M059J (cell line): Measurements from ENCODE around the gene BCAR1. TPM values are rescaled to one million over a fixed set of nuclear protein-coding genes. Genes with fewer than 3 reads are reported as not detected.
A peak's percentile ranks its signal among the peaks of the same experiment; 100 is the strongest.
"Not testable (repeated sequence)": the region's sequence is repeated elsewhere in the genome, so short reads cannot be mapped to it uniquely, and the experiment has no call there.

ENCODE experiments used
- DNase-seq: peaks from one replicate; pipeline ENCODE4 v3.0.0-alpha.2; 2012; ENCODE audit warnings: low read depth
- total RNA-seq: library from RNA; depleted of rRNA; stranded (reverse); fragments of >200 nt; shearing (Covaris generic); gene quantifications from 2 replicates; pipeline ENCODE4 v1.2.3, GENCODE V29; 2014

BCAR1 gene
- total RNA-seq, 1 experiment from 2014 or later: 80.5 TPM

DNA sequence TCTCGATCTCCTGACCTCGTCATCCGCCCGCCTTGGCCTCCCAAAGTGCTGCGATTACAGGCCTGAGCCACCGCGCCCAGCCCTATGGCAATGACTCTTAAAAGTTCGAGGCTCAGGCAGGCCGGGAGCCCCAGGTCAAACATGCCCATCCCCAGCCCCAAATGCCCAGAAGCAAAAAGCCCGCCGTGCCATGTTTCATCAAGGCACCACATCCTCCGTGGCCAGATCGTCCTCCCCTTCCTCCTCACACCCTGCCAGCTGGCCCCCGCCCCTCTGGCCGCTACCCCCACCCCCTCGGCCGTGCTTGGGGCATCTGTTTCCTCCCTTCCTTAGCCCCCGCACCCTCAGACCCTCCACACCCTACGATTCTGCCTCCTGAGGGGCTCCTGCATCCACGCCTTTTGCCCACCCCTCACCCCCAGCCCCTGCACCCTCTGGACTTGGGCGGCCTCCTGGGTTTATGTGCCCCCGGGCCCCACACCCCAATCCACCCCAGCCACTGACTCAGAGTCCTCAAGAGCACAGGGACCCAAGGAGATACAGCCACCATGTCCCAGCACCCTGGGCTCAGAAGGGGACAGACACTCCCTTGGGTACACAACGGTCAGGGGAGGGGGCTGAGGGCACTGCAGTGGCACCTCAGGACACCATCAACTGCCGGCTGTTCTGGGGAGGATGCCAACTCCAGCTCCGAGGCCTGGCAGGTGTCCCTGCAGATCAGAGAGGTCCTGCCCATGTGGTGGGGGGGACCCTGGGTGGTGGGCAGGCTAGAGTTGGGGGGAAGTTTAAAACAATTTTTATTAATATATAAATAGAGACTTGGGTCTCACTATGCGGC is 25.5 kb downstream of the BCAR1 start:
- no peak for DNase-seq

DNA sequence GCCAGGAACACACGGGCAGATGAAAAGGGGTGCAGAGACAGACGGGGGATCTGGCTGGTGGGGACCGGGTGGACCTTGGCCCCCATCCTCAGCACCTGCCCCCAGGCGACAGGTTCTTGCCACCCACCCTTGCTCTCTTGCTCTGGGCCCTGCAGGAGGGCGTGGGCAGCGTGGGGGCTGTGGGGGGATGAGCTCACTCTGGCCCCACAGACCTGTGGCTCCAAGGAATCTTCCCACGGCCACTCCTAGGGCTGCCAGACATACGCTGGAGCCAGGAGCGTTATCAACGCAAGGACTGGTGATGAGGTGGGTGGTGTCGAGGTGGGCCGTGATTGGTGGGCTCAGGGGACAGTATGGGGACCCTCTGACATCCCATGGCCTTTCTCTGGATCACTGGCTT is 26.3 kb downstream of the BCAR1 start:
- peak; percentile 36 for DNase-seq

DNA sequence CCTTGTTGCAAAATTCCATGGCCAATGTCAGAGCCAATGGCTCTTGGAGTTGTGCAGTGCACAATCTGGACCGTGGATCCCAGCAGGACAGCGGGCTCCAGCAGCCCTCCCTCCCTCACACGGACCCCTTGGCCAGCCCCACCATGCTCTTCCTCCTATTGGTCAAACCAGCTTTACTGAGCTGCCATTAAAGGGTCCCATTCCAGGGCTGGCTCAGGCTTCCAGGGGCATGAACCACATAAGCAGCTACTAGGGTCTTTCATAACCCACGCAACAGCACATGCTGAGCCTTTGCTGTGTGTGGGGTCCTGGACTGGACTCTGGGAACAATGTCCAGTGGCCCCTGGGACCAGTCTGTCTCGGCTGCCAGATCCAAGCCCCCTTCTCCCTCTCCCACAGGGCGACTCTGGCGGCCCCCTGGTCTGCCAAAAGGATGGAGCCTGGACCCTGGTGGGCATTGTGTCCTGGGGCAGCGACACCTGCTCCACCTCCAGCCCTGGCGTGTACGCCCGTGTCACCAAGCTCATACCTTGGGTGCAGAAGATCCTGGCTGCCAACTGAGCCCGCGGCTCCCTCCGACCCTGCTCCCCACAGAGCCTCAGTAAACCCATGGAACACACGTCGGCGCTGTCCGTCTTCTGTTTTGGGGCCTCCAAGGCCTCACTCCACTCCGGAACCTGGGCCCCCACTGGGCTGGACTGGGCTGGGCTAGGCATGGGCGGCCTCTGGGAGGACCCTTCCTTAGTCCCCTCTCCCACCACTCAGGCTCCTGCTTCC is 26.9 kb downstream of the BCAR1 start:
- no peak for DNase-seq

DNA sequence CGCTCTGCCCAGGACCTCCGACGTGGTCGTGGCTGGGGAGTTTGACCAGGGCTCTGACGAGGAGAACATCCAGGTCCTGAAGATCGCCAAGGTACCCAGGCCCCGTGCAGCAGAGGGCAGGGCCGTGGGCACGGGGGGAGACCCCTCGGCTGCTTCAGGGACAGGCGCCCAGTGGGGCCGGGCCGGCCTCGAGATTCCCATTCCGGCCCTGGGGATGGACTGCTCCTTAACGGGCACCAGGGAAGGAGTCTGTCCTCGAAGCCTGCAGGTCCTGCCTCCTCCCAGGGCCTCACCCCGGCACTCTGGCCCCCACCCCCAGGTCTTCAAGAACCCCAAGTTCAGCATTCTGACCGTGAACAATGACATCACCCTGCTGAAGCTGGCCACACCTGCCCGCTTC is 28.3 kb downstream of the BCAR1 start:
- not testable (repeated sequence) for DNase-seq

DNA sequence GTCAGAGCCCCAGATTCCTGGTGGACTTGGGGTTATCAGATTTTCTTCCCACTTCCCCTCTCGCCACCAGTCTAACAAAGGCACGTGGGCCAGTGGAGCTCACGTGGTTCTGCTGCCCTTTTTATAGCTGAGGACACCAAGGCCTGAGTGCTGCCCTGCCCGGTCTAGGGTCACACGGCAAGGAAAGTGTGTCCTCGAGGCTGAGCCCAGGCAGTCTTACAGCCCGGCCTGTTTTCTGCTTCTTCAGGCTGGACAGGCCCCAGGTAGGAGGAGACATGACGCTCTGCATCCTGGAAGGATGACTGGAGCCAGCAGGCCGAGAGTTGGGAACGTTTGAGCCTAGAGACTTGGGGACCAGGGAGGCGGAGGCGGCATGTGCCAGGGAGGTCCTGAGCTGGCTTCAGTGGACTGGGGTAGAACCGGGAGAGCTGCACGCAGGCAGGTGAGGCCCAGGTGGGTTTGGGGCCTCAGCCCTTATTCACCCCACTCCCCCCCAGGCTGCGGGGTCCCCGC is 29.1 kb downstream of the BCAR1 start:
- no peak for DNase-seq

DNA sequence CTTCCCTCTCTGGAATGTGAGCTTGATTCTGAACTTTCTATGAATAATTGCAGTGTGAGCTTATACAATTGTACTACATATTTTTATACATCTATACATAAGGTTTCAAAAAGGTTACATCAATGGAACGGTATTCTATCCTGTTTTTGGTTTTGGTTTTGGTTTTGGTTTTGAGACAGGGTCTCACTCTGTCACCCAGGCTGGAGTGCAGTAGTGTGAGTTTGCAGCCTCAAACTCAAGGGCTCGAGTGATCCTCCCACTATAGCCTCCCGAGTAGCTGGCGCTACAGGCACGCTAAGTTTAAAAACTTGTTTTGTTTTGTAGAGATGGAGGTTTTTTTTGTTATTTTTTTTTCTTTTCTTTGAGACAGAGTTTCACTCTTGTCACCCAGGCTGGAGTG is 31.6 kb downstream of the BCAR1 start:
- no peak for DNase-seq

DNA sequence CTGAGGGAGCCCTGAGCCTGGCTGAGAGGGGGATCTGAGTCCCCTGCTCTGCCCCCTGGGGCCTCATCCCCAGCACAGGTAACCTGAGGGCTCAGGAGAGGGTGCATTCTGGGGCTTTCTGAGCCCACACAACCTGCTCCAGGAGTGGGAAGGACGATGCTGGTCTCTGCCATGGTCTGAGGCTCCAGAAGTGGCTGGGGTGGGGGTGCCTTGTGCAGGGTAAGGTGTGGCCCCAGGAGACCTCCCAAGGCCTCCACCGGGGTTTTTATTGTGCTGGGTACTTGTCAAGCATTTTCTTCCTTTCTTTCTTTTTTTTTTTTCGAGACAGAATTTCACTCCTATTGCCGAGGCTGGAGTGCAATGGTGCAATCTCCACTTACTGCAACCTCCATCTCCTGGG is 32.3 kb downstream of the BCAR1 start:
- no peak for DNase-seq

DNA sequence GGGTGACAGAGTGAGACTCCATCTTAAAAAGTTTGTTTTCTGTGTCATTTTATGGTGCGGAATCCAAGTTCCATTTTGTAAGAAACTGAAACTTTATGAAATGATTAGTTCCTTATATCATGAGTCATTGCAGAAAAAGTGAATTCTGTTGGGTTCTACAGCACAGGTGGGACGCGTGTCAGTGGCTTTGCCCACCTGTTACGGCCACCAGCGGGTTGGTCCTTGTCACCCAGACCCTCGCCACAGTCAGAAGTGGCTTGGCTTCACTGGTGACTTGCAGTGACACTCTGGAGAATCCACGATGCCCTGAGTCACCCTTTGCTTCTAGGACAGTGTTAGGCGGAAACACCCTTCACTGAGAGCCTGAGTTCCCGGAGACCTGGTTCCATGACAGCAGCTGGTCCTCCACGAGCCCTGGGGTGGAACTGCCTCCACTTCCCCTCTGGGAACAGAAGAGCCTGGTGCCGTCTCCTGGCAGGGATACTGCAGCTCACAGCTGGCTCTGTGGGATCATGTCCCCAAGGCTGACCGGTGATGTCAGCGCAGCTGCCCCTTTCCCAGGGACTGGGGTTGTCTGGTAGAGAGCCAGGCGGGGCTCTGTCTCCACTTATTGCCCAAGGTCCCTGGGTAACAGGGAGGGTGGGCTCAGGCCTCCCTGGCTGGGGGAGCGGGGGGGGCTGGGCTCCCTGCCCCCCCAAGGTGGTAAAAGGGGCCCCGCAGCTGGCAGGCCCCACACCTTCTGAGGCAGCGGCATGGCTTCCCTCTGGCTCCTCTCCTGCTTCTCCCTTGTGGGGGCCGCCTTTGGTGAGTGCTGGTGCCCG is 33.0 kb downstream of the BCAR1 start, which contains the start of gene CTRB1:
TSS of gene CTRB1 (plus strand) at position 733 of the 821 bp plus-strand sequence. CDS start at position 753, 20 bp downstream.
- DNase-seq: no peak

DNA sequence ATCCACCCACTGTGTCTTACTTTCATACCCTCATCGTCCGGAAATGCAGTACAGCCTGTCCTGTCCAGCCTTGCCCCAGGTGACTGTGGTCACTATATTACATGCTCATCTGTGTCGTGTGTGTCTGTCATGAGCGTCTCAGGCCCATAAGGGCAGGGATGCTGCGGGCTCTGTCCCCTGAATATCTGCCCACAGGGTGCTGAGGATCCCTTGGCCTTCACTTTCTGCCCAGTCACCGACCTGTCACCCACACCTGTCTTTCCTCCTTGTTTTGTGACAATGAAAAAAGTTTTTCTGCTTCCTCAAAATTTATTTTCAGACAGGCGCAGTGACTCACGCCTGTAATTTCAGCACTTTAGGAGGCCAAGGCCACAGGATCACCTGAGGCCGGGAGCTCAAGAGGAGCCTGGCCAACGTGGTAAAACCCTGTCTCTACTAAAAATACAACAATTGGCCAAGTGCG is 34.0 kb downstream of the BCAR1 start:
- DNase-seq: no peak

DNA sequence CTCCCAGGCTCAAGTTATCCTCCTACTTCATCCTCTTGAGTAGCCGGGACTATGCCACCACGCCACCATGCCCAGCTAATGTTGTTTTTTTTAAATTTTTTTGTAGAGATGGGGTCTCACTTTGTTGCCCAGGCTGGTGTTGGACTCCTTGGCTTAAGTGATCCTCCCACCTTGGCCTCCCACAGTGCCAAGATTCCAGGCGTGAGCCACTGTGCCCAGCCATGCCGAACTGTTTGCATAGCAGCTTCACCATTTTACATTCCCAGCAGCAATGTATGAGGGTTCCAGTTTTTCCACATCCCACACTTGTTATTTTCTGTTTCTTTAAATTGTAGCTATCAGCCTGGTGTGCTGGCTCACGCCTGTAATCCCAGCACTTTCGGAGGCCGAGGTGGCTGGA is 34.8 kb downstream of the BCAR1 start:
- DNase-seq: no peak

DNA sequence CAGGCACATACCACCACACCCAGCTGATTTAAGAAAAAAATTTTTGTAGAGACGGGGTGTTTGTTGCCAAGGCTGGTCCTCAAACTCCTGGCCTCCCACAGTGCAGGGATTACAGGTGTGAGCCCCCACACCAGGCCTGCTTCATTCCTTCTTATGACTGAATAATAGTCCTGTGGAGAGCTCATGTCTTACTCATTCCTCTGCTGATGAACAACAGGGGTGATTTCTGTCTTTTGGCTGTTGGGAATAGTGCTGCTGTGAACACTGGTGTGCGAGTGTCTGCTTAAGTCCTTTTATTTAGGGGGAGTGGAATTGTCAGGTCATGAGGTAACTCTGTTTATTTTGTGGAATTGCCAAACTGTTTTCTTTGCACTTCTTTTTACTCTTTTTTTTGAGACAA is 35.3 kb downstream of the BCAR1 start:
- no peak for DNase-seq

DNA sequence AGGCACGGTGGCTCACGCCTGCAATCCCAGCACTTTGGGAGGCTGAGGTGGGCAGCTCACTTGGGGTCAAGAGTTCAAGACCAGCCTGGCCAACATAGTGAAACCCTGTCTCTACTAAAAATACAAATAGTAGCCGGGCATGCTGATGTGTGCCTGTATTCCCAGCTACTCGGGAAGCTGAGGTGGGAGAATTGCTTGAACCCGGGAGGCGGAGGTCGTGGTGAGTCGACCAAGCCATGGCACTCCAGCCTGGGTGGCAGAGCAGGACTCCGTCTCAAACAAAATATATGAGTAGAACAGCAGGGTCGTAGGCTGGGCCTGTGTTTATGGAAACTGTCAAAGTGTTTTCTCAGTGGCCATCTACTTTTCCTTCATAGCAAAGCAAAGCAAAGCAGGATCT is 40.1 kb downstream of the BCAR1 start:
- not testable (repeated sequence) for DNase-seq

DNA sequence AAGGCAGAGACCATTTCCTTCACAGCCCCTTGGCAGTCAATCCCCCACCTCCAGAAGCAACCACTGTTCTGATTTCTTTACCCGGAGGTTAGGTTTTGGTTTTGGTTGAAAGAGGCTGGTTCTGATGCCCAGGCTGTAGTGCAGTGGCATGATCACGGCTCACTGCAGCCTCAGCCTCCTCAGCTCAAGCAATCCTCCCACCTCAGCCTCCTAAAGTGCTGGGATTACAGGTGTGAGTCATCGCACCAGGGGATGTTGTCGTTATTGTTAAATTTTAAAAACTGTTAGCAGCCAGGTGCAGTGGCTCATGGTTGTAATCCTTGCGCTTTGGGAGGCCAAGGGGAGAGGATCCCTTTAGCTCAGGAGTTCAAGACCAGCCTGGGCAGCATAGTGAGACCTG is 41.5 kb downstream of the BCAR1 start:
- DNase-seq: no peak

DNA sequence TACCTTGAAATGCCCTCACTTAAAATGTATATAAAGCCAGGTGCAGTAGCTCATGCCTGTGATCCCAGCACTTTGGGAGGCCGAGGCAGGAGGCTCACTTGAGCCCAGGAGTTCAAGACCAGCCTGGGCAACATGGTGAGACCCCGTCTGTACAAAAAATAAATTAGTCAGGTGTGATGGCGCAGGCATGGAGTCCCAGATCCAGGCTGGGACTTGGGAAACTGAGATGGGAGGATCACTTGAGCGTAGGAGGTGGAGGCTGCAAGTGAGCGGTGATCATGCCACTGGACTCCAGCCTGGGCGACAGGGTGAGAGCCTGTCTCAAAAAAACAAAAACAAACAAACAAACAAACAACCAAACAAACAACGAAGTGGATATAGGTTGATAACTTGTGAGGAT is 41.9 kb downstream of the BCAR1 start:
- not testable (repeated sequence) for DNase-seq

DNA sequence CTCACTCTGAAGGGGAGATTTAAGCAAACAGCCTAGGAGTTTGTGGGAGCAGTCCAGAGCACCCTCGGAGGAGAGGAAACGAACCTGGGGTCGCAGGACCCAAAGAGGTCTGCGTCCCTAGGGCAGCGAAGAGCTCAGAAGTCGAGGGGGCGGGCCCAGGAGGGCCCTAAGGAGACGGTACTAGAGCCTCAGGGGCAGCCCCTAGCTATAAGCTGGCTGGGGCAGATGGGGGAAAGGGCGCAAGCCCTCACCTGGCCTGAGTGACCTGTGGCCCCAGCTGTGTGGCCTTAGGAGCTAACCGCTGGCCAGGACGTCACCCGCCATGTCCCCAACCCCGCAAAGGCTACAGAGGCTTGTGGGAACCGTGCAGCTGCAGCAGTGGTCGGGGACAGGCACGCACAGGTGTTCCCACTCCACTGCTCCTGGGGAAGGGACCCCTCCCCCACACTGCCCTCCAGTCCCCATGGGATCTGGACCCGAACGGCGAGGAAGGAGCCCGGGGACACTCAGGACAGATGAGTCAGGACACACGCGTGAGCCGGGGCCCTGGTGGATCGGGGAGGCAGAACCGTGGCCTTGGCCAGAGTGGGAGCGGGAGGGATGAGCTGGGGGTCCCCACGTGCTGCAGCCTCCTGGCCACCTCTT is 42.4 kb downstream of the BCAR1 start:
- no peak for DNase-seq

DNA sequence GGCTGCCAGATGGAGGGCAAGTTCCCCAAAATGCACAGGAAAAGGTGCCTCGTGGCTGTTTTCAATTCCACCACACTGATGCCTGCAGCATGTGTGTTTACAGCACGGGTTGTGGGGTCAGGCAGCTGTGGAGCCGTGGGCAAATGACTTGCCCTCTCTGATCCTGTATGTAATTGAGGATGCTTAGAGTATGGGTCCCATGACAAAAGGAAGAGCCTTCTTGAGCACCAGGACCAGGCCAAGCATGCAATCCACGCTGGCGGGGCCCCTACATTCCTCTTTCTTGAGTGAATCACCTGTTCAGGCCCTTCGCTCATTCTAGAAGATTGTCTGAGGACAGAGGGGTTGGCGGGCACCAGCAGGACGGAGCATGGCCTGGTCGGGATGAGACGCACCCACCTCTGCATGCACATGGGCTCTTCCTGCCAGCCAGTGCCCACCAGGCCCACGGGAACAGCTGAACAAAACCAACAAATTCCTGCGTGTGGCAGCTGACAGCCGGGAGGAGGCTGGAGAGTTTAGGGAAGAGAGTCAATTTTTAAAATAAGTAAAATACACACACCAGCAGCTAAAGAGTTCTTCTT is 43.1 kb downstream of the BCAR1 start:
- no peak for DNase-seq

DNA sequence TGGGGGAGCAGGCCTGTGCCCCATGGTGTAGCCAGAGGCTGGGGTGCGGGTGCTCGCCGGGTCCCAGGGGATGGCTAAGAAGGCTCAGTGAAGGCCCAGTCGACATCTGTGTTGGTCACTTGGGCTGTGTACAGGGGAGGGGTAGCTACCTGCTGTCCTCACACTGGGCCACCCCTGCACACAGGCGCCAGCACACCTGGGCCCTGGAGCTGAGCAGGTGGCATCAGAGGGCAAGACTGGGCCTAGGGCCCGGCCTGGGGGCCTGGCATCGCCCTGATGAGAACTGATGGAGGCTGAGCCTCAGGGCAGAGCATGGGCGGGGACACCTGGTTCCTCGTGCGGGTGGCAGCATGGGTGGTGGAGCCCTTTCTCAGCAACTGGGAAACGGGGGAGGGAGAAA is 43.6 kb downstream of the BCAR1 start:
- no peak for DNase-seq

DNA sequence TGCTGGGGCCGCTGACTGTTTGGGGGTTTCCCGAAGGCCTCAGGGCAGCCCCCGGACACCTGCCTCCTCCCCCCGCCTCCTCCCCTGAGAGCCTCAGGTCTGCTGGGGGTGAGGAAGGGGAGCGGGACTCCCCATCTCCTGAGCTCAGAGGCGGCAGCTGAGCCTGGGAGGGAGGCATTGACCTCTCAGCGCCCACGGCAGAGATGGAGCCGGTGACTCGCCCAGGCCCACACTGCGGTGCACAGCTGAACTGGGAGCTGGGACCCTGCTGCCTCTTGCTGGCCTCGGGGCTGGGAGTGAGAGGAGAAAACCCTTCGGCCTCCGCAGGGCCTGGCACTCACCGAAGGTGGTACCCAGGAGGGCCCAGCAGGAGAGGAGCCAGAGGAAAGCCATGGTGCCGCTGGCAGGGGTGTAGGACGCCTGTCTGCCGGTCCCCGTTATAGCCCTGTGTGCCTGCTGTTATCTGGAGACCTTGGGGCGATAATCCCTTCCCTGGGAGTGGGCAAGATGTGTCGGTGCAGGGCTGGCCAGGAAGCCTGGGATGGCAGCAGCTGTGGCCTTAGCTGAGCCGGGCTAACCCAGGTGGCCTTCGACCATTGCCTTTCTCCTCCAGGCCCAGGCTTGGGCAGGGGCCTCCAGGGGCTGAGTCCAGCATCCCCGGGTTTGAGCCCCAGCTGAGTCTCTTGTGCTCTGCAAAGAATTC is 44.5 kb downstream of the BCAR1 start, which contains the start of gene CTRB2:
TSS of gene CTRB2 (minus strand) at position 413 of the 703 bp plus-strand sequence. CDS start at position 393, 20 bp downstream.
- DNase-seq: peak; percentile 13

DNA sequence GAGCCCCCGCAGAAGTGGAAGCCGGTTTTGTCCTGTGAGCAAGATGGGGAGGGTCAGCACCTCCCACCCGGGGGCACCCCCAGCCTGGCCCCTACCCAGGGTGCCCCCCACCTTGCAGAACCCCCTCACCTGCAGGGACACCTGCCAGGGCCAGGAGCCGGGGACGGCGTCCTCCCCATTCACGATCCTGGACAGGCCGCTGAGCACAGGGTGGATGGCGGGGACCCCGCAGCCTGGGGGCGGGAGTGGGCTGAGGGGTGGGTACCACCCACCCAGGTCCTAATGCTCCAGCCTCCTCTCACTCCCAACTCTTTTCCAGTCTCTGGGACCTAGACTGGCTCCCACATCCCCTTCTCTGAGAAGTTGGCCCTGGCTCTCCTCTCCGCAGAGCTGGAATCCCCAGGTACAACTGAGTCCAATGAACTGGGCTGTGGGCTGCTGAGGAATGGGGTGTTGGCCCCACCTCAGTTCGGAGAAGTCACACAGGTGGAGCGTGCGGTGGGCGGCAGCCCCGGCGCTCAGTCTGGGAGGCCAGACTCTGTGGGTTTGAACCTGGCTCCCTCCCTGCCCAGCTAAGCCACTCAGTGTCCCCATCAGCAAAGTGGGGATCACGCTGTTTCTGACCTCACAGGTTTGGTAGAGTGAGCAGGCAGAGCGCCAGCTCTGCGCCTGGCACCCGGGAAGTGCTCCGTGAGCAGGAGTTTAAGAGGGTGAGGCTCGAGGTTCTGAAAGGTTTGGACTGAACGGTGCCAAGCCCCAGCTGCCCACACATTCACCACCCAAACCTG is 45.3 kb downstream of the BCAR1 start:
- not testable (repeated sequence) for DNase-seq
